GM21447 (cell line): Measurements from ENCODE around the gene C9orf153.

Experiments used
- ATAC-seq: cut with Tn5 transposase; IDR thresholded peaks from one replicate; pipeline ENCODE4 v1.9.1; 2021; ENCODE audit not compliant: unreplicated experiment

C9orf153 gene

DNA sequence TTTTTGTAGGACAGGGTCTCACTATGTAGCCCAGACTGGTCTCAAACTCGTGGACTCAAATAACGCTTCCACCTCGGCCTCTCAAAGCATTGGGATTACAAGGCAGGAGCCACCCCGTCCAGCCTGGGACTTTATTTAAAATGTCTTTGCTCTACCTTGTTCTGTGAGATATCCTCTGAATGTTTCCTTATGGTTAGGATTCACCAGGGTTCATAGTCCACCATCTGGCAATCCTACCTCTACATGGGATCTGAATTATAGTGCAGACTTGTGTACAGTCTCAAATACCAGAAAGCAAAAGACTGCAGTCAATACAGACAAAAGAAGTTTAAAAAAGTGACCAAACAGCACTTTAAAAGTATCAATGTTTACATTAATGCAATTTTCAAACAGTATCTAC is 12.8 kb upstream of the C9orf153 start:
- no peak for ATAC-seq

DNA sequence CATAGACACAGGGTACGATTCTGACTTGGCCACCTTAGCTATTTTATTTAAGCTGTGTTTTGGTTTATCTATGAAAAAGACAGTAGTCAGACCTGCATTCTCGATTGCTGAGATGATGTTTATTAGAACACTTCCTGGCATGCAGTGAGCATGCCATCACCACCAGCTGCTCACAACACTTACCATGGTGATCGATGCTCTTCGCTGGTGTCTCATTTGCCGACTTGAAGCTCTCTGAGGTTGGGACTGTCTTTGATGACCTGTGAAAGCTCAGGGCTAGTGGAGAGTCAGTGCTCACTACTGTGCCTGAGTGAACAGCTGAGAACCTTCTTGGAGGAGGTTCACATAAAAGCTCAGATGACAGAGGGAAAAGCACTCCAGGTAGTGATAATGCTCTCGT is 4.4 kb upstream of the C9orf153 start:
- no peak for ATAC-seq

DNA sequence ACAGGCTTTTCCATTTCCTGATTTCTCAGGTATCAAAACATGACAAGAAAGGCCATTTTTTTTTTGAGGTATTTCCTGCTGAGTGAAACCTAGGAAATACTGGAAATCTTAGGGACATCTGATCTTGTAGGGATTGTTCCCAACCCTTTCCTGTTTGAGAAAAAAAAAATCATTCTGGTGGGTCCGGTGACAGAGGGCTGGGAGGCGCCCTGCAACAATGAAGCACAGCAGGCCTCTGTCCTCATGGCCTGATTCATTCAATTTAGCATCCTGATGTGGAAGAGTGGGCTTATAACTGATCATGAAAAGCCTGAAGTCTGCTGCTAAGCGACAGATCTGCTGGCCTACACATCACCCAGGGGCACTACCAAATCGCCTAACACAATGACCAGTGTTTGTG is 3.0 kb upstream of the C9orf153 start:
- no peak for ATAC-seq

DNA sequence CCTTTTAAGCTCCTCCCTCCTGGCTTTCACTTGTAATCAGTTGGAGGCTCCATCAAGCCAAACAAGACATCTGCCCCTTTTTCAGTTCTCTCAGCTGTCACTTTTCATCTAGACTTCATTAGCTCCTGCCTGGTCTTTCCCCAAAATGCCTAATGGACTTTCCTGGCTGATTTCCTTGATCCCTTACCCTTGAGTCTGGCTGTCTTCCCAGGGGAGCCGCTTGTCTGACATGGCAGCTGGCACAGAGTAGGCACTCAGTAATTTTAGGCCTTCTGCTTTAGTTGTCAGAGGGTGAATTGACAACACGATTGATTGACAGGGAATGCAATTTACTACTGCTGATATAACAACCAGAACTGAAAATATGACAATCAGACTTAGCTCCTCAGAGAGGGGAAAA is 2.1 kb downstream of the C9orf153 start:
- ATAC-seq: no peak

DNA sequence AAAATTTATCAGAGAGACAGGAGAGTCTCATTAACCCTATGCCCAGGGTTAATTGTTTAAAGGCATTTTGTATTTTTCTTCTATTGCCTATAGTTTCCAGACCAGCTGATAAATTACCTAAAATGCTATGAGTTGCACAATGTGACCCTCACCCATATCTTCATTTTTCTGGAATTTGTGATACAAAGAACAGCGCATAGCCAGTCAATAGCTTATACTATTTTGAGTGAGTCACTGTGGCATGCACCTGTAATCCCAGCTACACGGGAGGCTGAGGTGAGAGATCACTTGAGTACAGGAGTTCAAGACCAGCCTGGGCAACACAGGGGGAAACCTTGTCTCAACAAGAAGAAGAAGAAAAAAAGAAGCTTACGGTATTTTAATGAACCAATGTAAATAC is 2.8 kb downstream of the C9orf153 start:
- ATAC-seq: no peak

DNA sequence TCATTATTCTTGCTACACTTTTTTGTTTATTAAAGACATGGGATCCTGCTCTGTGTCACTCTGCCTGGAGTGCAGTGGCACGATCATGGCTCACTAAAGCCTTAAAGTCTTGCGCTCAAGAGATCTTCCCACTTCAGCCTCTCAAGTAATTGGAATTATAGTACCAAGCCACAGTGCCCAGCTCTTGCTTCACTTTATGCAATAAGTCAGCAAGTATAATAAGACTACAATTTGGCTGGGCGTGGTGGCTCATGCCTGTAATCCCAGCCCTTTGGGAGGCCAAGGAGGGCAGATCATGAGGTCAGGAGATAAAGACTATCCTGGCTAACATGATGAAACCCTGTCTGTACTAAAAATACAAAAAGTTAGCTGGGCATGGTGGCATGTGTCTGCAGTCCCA is 5.9 kb downstream of the C9orf153 start:
- ATAC-seq: no peak

DNA sequence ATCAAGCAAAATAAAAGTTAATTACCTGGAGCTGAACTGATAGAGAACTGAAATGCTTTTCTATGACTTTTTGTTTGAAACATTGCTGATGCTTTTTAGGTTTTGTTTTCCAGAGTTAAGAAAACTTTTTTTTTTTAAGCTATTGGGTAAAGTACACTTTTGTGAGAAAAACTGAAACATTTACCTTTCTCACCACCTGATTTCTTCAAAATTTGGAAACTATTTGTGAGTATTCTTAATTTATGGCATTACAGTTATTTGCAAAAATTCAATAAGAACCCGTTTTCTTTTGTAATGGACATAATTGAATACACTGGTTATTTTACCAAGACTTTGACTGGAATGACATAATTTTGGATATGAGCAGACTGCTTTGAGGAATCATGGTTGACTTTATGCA is 6.6 kb downstream of the C9orf153 start:
- ATAC-seq: no peak

DNA sequence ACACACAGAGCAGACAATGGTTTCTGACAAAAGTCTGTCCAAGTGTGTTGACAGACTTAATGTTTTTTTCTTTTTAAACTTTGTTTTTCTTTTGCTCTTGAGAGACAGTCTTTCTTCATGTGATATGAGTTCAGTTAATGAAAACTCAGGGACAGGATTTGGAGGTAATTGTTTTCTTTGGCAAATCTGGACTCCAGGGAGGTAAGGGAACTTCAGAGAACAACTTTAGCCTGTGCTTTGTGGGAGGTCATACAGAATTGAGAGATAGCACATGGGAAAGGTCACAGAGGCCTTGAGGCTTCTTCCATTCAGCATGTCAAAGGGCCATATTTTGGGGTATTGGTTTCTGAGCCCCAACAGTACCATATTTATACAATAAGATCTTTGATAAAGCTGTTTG is 9.3 kb downstream of the C9orf153 start:
- no peak for ATAC-seq

DNA sequence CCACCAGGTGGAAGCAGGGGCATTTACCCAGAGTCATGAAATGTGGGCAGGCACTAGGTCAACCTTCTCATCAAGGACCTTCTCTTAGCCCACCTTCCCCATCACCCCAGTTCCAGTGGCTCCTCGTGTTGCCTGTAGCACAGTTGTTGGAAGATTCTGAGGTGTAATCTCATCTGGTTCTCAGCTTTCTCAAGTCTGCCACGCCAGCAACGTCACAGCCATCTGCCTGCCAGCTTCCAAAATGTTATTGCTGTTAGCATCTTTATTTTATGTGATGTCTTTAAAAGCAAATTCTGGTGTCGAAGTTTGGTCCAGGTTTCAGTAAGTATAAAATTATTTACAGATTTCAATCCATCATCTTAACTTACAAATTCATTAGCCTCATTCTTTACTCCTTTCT is 10.7 kb downstream of the C9orf153 start:
- ATAC-seq: no peak

DNA sequence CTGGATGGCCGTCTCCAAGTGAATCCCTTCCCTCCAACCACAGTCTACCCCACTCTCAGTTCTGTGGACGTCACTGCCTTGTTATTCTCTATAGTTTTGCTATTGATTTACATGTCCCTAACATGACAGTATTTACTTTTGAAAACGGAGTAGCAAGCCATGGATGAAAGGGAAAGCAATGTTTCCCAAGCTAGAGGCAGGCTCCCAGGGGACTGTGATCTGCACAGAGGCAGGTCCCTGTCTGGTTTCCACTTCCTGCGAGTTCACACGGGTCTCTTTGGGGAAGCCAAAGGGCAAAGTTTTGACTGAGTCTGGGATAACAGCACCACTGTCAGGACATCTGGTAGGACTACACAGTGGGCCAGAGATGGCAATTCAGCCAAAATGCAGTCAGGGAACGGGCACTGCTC is 12.7 kb downstream of the C9orf153 start:
- peak; percentile 91 for ATAC-seq

DNA sequence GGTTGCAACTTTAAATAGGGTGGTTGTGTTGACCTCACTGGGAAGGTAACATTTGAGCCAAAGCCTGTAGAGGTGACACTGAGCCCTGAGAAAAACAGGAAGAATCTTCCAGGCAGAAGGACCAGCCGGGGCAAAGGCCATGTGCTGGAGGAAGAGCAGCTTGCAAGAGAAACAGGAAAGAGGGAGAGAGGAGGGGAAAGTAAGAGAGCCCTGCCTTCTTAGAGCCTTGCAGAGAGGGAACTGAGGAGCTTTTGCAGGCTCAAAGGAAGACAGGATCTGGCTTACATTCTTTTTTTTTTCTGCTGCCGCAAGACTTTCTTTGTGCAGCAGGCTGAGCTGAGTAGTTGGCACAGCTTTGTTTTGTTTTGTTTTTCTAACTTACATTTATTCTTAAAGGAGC is 17.4 kb downstream of the C9orf153 start:
- no peak for ATAC-seq

DNA sequence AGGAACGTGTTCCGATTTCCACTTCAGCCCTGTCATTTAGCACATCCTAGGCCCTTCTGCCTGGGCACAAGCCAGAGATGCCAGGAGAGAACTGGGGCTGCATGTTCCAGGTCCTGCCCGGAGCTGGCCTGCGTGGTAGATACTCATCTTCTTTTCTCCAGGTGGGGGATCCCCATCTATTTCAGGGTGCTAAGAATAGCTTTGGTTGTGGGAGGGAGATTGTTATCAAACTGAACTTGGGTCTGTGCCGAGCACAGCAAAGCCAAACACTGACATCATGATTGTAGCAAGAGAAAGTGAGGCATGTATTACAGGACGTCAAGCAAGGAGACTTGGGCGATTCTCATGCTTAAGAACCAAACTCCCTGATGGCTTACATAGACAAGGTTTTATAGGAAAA is 18.2 kb downstream of the C9orf153 start:
- ATAC-seq: no peak

DNA sequence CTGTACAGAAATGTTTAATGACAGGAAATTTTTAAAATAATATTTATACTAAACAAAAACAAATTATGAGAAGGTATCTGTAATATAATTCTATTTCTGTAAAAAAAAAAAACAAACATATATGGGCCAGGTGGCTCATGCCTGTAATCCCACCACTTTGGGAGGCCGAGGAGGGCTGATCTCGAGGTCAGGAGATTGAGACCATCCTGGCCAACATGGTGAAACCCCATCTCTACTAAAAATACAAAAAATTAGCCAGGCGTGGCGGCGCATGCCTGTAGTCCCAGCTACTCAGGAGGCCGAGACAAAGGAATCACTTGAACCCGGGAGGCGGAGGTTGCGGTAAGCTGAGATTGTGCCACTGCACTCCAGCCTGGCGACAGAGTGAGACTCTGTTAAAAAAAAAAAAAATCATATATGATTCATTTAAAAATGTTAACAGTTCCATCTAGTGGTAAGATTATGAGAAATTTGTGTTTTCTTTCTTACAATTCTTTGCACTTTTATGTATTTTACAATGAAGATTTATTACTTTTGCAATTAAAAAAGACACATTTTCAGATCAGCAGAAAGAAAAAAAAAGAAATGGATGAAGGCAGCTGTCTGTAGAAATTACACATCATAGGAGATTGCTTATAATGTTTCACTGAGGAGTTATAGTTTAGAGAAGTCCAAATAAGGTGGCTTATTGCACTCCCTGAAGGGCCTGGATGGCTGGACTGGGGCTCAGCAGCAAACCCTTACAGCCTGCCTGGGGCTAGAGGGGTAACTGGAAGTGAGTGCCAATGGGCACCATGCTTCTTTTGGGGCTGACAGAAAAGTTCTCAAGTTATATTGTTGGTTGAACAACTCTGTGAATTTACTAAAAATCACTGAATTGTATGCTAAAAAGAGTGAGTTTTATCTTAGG is 20.3 kb downstream of the C9orf153 start:
- ATAC-seq: no peak

DNA sequence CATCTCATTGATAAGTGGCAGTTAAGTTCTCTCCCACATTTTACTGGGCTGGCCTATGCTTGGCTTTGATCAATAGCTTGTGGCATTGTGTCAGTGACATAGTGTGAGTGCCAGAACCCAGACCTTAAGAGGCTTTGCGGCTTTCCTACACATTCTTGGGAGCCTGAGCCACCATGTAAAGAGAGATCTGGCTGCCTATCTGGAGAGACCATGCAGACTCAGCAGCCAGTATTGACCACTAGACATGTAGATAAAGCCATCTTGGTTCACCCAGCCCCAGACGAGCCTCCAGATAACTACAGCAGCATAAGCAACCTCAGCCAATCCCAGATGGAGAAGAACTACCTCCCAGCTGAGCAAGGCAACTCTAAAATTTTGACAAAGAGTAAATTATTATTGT is 28.6 kb downstream of the C9orf153 start:
- ATAC-seq: no peak

DNA sequence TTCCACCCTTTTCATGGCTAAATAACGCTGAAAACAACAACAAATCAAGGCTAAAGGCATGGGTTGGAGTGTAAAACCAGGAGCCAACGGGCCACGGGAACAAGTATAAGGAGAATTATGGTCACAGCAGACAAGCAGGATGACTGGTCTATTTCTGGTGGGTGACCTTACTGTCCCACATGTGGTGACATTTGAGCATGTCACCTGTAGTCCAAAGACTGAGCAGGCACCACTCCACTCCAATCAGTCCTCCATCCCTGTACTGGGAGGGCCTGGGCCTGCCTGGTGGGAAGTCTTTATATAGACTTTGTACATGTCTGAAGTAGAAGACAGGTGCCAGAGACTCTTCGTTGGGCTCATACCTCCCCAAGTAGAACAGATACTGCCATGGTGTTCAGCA is 36.8 kb downstream of the C9orf153 start:
- no peak for ATAC-seq

DNA sequence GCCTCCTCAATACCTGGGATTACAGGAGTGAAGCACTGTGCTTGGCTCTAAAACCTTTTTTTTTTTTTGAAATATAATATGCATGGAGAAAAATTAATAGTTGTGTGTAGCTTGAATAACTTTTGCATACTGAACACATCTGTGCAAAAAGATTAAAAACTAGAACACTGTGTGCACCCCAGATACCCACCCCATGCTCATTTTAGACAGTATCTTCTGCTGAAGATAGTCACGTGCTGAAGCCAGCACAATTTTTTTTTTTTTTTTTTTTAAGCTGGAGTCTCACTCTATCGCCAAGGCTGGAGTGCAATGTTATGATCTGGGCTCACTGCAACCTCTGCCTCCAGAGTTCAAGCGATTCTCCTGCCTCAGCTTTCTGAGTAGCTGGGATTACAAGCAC is 39.9 kb downstream of the C9orf153 start:
- no peak for ATAC-seq

DNA sequence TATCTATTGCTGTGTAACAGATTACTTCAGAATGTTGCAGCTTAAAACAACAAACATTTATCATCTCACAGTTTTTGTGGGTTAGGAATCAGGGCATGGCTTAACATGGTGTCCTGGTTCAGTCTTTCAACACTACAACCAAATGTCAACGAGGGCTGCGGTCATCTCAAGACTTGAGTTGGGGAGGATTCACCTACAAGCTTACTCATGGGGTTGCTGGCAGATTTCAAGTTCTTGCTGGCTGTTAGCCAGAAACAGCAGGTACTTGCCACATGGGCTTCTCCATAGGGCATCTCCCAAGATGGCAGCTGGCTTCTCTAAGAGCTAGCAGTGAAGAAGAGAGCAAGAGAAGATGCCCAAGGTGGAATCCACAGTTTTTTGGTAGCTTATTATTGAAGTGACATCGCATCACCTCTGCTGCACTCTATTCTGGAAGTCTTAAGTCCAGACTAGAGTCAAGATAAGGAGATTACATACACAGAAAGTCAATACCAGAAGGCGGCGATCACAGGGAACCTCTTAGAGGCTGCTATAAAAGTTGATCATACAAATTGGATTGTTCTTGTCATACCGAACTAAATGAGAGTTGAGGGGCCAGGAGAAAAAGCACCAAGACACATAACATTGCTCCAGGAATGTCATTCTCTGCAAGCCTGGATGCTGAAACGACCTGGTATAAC is 42.2 kb downstream of the C9orf153 start:
- ATAC-seq: no peak

DNA sequence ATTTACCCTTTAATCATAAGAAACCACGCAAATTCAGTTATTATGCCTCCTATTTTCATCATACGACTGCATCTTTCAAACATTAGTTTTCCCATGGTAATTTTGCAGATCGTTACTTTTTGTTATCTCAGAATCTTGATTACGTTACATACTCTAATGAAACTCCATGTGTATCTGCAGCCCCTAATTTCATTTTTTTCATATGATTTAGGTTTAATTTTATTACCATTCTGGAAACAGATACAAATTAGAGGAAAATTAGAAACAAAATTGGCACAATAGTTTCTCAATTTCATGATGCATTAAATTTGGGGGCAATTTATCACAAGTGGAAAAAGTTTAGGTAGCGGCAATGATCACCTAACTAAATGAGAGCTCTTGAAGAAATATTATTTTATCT is 52.3 kb downstream of the C9orf153 start:
- ATAC-seq: no peak

DNA sequence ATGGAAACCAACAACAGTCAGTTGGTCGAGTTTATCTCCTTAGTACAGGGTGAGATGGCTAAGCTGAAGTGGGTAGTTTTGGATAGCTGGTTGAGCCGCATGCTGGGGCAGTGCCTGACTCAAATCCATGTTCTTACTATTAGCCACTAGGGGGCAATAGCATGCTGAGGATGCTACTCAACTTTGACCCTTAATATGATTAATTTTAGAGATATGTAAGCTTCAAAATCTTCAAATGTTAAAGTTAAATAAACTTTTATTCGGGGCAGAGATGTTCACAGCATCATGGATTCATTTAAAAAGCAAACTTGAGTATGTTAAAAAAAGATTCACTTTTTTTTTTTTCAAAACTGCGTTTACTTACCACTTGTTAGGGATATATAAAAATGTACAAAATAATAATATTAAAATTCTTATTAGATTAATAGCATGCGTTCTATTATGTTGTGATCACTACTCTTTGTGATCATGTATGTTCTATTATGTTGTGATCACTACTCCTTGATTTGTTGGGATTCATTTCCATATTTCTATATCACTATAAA is 57.0 kb downstream of the C9orf153 start:
- ATAC-seq: peak; percentile 58

DNA sequence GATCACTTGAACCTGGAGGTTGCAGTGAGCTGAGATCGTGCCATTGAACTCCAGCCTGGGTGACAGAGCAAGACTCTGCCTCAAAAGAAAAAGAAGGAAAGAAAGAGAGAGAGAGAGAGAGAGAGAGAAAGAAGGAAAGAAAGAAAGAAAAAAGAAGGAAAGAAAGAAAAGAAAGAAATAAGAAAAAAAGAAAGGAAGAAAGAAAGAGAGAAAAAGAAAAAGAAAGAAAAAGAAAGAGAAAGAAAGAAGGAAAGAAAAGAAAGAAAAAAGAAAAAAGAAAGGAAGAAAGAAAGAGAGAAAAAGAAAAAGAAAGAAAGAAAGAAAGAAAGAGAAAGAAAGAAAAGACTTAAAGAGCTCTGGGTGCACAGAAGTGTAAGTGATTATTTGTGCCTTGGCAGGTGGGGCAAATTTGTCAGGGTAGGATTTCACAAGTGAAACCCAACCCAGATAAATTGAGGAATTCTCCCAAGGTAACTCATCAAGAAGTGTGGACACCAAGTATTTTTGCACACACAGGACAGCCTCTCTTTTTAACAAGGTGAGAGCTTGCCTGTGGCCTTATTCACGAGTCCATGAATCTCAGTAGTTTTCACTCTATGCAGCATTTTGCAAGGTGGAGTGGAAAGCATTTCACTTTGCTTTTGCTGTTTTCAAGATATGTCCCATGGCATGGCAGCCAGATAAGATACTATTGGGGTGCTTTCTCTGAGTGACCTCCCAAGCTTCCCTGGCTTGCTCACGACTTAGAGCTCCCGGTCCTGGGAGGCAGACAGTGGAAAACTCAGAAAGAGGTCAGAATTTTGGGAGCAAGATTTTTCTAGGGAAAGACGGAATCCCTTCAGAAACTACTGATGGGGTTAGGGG is 57.8 kb downstream of the C9orf153 start:
- ATAC-seq: no peak

DNA sequence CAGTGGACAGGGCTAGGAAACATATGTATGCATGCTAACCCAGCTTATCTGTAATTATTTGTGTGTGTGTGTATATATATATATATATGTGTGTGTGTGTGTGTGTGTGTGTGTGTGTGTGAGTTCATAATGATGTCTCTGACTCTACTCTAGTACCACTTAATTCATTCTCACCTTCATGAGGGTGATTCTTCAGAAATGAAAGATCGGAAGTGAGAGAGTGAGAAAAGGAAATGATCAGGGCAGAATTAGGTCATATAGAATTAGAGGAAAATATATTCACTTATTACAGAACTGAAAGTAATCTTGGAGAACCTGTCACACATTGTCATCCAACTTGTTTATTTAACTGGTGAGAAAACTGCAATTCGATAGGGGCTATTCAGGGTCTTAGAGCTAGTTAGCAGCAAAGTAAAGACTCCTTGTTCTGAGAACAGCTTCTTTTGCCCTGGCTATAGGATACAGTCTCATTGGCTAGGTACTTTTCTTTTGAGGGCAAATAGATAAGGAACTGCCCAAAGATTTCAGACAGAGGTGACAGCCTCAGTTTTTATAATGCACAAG is 58.8 kb downstream of the C9orf153 start:
- ATAC-seq: no peak
